HUES64 (cell line): ENCODE measurements around the gene GNB5.
"Not testable (repeated sequence)": the region's sequence is repeated elsewhere in the genome, so short reads cannot be mapped to it uniquely, and the experiment has no call there.

Source experiments
- H3K27ac ChIP-seq: 2 replicates; pipeline ENCODE4 v1.7.0; 2013; ENCODE audit warnings: low read depth, low read length, inconsistent platforms
- H3K27me3 ChIP-seq: 2 replicates; pipeline ENCODE4 v1.6.1; 2013; ENCODE audit warnings: mild to moderate bottlenecking, low read length; ENCODE audit not compliant: insufficient read depth
- H3K36me3 ChIP-seq: 2 replicates; pipeline ENCODE4 v1.6.1; 2013; ENCODE audit warnings: mild to moderate bottlenecking, low read length; ENCODE audit not compliant: insufficient read depth
- H3K4me1 ChIP-seq: 2 replicates; pipeline ENCODE4 v1.6.1; 2013; ENCODE audit warnings: mild to moderate bottlenecking, low read length, moderate library complexity; ENCODE audit not compliant: insufficient read depth
- H3K4me3 ChIP-seq: 2 replicates; pipeline ENCODE4 v1.5.1; 2013; ENCODE audit warnings: mild to moderate bottlenecking, low read length, moderate library complexity
- H3K9ac ChIP-seq: 2 replicates; pipeline ENCODE4 v1.6.1; 2013; ENCODE audit warnings: mild to moderate bottlenecking, low read depth, low read length
- H3K9me3 ChIP-seq: 2 replicates; pipeline ENCODE4 v1.6.1; 2013; ENCODE audit warnings: low read depth, low read length; ENCODE audit not compliant: insufficient read depth
- WGBS: fragments of 150-250, 120-280 bp; methylation state at CpG from one replicate; pipeline ENCODE4 v1.1.7; 2013; ENCODE audit warnings: missing lambda C conversion rate; 5-methylcytosine and 5-hydroxymethylcytosine counted together

Gene GNB5

DNA sequence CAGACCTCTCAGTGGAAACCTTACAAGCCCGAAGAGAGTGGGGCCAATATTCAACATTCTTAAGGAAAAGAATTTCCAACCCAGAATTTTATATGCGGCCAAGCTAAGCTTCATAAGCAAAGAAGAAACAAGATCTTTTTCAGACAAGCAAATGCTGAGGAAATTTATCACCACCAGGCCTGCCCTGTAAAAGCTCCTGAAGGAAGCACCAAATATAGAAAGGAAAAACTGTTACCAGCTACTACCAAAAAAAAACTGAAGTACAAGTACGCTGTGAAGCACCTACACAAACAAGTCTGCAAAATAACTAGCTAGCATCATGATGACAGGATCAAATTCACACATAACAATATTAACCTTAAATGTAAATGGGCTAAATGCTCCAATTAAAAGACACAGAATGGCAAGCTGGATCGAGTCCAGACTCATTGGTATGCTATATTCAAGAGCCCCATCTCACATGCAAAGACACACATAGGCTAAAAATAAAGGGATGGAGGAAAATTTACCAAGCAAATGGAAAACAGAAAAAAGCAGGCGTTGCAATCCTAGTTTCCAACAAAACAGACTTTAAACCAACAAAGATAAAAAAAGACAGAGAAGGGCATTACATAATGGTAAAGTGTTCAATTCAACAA, 25.6 kb downstream of the GNB5 start:
- not testable (repeated sequence) for H3K27ac ChIP-seq, H3K4me1 ChIP-seq, H3K9ac ChIP-seq, H3K9me3 ChIP-seq, H3K27me3 ChIP-seq, H3K36me3 ChIP-seq, H3K4me3 ChIP-seq
- 80% methylated on average over 4 of the region's 5 CpGs for WGBS

DNA sequence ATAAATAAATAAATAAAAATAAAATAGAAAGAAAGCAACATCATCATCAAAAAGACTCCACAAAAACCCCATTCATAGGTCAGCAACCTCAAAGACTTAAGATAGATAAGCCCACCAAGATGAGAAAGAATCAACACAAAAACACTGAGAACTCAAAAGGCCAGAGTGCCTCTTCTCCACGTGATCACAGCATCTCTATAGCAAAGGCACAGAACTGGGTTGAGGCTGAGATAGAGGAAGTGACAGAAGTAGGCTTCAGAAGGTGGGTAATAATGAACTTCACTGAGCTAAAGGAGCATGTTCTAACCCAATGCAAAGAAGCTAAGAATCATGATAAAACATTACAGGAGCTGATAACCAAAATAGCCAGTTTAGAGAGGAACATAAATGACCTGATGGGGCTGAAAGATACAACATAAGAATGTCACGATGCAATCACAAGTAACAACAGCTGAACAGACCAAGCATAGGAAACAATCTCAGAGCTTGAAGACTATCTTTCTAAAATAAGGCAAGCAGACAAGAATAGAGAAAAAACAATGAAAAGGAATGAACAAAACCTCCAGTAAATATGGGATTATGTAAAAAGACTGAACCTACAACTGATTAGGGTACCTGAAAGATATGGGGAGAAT, 26.4 kb downstream of the GNB5 start:
- no peaks in the 10 kb centered on the region for H3K4me1 ChIP-seq
- H3K27me3 ChIP-seq, result no peaks in the 10 kb centered on the region
- H3K9me3 ChIP-seq, result no peaks in the 10 kb centered on the region
- no peak overlapping the region for H3K4me3 ChIP-seq
- H3K27ac ChIP-seq, result no peak overlapping the region
- WGBS, result 92% methylated on average over 1 of the region's 2 CpGs
- H3K9ac ChIP-seq, result no peak overlapping the region
- no peaks in the 10 kb centered on the region for H3K36me3 ChIP-seq

DNA sequence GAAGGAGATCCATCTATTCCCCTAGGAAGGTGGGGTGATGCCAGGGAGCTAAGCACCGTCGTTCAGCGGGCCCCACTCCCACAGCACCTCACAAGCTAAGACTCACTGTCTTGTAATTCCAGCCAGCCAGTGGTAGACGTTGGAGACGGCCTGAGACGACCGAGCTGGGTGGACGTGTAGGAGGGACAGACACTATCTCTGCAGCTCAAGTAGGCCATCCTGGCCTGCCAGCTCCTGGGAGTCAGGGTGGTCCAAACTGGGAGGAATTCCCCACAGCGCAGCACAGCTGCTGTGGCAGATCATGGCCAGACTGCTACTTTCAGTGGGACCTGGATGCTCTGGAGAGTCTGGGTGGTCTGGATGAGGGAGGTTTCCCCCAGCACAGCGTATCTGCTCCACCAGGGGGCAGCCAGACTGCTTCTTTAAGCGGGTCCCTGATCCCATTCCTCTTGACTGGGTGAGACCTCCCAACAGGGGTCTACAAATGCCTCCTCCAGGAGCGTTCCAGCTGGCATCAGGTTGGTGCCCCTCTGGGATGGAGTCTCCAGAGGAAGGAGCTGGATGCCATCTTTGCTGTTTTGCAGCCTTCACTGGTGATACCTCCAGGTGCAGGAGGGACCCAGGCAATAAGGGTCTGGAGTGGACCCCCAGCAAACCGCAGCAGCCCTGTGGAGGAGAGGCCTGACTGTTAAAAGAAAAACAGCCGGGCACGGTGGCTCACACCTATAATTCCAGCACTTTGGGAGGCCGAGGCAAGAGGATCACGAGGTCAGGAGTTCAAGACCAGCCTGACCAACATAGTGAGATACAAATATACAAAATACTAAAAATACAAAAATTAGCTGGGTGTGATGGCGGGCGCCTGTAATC, 27.6 kb downstream of the GNB5 start:
- no peaks in the 10 kb centered on the region for H3K36me3 ChIP-seq
- no peaks in the 10 kb centered on the region for H3K4me1 ChIP-seq
- WGBS, result 90% methylated on average over 19 of the region's 19 CpGs
- H3K9me3 ChIP-seq, result no peaks in the 10 kb centered on the region
- no peak overlapping the region for H3K4me3 ChIP-seq
- no peaks in the 10 kb centered on the region for H3K27me3 ChIP-seq
- no peak overlapping the region for H3K9ac ChIP-seq
- no peak overlapping the region for H3K27ac ChIP-seq

GRCh38 chr15:52162876-52163275, 28.3 kb downstream of the GNB5 start:
- H3K36me3 ChIP-seq, result no peaks in the 10 kb centered on the region
- 89% methylated on average over 22 of the region's 22 CpGs for WGBS
- H3K9me3 ChIP-seq, result no peaks in the 10 kb centered on the region
- H3K9ac ChIP-seq, result no peak overlapping the region
- H3K4me1 ChIP-seq, result no peaks in the 10 kb centered on the region
- no peaks in the 10 kb centered on the region for H3K27me3 ChIP-seq
- no peak overlapping the region for H3K27ac ChIP-seq
- H3K4me3 ChIP-seq, result no peak overlapping the region

DNA sequence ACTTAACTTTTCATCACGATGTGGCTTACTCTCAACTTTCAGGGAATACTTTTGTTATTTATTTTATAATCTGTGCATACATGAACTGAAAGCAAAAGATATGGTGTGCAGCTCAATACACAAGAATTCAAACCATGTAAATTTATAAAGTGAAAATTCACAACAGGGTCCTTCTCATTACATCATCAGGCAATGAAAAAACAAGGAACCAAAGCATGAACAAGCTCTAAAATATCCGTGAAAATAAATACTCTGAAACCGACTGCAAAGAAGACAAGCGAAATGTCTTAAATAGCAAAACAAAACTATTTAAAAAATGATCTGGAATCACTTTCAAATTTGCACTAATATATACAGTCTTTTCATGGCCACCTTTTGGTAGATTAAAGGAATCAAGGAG, 28.9 kb downstream of the GNB5 start:
- Histone ChIP-seq H3K9me3 (no peaks in the 10 kb centered on the region), H3K9ac (no peak overlapping the region), H3K4me3 (no peak overlapping the region), H3K4me1 (no peaks in the 10 kb centered on the region), H3K27ac (no peak overlapping the region), H3K36me3 (no peaks in the 10 kb centered on the region), H3K27me3 (no peaks in the 10 kb centered on the region)
- 95% methylated on average over 4 of the region's 4 CpGs for WGBS

DNA sequence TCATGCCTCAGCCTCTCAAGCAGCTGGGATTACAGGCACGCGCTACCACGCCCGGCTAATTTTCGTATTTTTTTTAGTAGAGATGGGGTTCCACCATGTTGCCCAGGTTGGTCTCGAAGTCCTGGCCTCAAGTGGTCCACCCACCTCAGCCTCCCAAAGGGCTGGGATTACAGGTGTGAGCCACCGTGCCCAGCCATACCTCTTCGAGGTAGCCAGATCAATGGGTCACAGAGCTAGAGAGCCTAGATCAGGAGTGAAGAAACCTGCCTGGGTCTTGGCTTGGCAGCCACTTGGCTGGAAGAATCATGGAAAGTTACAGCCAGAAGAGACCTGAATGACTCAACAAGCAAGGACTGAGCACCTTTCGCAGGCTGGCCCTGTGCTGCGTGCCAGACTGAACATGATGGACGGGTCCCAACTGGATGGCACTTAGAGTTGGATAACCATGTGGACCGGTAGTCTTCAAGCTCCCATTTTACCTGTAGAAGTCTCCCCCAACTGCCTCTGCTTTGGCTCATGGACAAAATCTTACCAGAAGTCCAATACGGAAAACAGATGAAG, 29.7 kb downstream of the GNB5 start:
- Histone ChIP-seq H3K4me3 (no peak overlapping the region), H3K9me3 (no peaks in the 10 kb centered on the region), H3K9ac (no peak overlapping the region), H3K36me3 (no peaks in the 10 kb centered on the region), H3K4me1 (no peaks in the 10 kb centered on the region), H3K27me3 (no peaks in the 10 kb centered on the region), H3K27ac (no peak overlapping the region)
- 97% methylated on average over 13 of the region's 13 CpGs for WGBS

- no peaks in the 10 kb centered on the region for H3K9me3 ChIP-seq
- no peaks in the 10 kb centered on the region for H3K36me3 ChIP-seq
- H3K27me3 ChIP-seq, result no peaks in the 10 kb centered on the region
- H3K4me3 ChIP-seq, result no peak overlapping the region
- H3K27ac ChIP-seq, result no peak overlapping the region
- H3K9ac ChIP-seq, result no peak overlapping the region
- WGBS, result 93% methylated on average over 3 of the region's 3 CpGs
- no peaks in the 10 kb centered on the region for H3K4me1 ChIP-seq
Observed at GRCh38 chr15:52159645-52160044, 31.5 kb downstream of the GNB5 start.

- no peak overlapping the region for H3K9ac ChIP-seq
- no peaks in the 10 kb centered on the region for H3K27me3 ChIP-seq
- H3K27ac ChIP-seq, result no peak overlapping the region
- H3K9me3 ChIP-seq, result no peaks in the 10 kb centered on the region
- WGBS, result 97% methylated on average over 10 of the region's 10 CpGs
- H3K36me3 ChIP-seq, result 0 out of 2 replicates have a peak, but pooled peaks cover under 1% of the 10 kb centered on the region
- H3K4me1 ChIP-seq, result no peaks in the 10 kb centered on the region
- H3K4me3 ChIP-seq, result no peak overlapping the region
Observed at GRCh38 chr15:52158084-52158765, 33.0 kb downstream of the GNB5 start.

DNA sequence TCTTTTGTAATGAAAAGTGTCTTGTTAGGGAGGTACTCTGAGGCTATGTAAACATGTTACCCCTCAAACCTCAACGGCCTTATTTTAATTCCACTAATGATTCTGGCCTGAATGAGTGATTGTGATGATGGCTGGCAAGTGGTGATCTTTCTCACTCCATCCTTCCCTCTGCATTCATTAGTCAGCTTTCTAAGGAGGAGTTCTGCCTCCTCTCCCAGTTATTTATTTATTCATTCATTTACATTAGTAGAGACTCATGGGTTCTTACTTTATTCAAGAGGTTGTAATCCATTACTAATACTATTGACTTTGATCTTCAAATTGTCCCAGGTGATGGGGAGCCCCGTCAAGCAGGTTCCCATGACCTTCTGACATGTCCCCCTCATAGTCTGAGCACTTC, 35.3 kb downstream of the GNB5 start:
- no peak overlapping the region for H3K4me3 ChIP-seq
- WGBS, result 90% methylated on average over 1 of the region's 2 CpGs
- H3K27ac ChIP-seq, result no peak overlapping the region
- H3K36me3 ChIP-seq, result peaks cover 8% of the 10 kb centered on the region; the same call in 1 of the 2 replicates
- H3K9me3 ChIP-seq, result no peaks in the 10 kb centered on the region
- H3K4me1 ChIP-seq, result no peaks in the 10 kb centered on the region
- no peak overlapping the region for H3K9ac ChIP-seq
- no peaks in the 10 kb centered on the region for H3K27me3 ChIP-seq

- no peak overlapping the region for H3K27ac ChIP-seq
- no peaks in the 10 kb centered on the region for H3K4me1 ChIP-seq
- H3K27me3 ChIP-seq, result no peaks in the 10 kb centered on the region
- H3K9me3 ChIP-seq, result no peaks in the 10 kb centered on the region
- H3K9ac ChIP-seq, result no peak overlapping the region
- H3K36me3 ChIP-seq, result peaks cover 8% of the 10 kb centered on the region; the same call in 1 of the 2 replicates
- H3K4me3 ChIP-seq, result no peak overlapping the region
- WGBS, result 87% methylated on average over 8 of the region's 8 CpGs
Observed at GRCh38 chr15:52154896-52155865, 36.0 kb downstream of the GNB5 start.
